DMS79 treated with DMSO at 0.1 percent for 48 hours (cell line): ENCODE results near the gene PIAS3.
A peak's percentile ranks its signal among the peaks of the same experiment; 100 is the strongest.
"Not testable (repeated sequence)": the region's sequence is repeated elsewhere in the genome, so short reads cannot be mapped to it uniquely, and the experiment has no call there.

Source experiments
- DNase-seq: peaks from one replicate; lab custom pipeline; 2025; lab: John Stamatoyannopoulos, UW

PIAS3 gene

DNA sequence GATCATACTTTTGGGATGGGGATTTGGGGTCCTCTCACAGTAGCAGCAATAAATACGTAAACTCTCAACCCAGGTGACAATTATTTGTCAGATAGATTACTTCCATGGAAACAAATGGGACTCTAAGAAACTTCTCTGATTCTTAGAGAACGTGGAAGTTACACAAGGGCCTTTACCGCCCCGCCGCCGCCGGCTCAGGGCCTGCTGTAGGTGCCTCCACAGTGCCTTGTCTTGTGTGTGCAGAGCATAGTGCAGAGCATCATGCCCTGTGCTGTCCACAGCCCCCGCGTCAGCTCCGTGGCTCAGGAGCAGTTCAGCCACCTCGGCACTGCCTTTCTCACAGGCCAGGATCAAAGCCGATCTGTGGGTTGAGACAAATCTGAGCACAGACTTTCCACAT, 15.8 kb upstream of the PIAS3 start:
- no peak for DNase-seq

DNA sequence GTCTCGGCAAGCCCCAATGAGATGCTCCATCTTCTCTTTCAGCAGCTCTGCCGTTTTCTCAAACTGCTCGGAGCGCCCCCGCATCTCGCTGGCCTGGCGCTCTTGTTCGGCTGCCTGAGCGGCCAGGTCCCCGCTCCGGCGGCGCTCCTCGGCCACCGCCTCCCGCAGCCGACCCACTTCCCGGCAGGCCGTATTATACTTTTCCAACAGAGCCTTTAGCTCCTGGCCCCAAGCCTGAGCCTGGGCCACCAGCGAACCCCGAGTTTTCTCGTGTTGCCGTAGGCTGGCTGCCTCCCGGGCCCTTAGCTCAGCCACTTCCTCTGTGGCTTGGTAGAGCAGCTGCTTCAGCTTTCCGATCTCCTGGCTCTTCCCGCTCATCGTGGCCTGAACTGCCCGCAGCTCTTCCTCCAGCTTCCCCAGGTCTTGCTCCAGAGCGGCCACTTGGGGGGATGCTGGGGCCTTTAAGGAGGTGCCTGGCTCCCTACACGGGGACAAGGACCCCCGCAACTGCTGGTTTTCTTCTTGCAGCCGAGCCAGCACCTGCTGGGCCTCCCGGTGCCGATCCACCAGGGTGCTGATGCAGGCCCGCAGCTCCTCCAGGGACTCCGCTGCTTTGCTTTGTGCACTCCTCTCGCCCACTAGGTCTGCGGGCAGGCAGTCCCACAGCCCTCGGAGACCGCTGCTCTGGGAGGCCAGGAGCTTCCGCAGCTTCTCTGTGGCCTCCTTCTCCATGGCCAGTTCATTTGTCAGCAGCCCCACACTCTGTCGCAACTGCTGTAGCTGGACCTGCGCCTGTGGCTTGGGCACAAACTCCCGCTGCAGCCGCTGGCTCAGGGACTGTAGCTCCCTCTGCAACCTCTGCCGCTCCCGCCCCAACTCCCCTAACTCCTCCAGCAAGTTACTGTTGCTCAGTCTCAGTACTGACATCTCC, 13.4 kb upstream of the PIAS3 start:
- DNase-seq: no peak

DNA sequence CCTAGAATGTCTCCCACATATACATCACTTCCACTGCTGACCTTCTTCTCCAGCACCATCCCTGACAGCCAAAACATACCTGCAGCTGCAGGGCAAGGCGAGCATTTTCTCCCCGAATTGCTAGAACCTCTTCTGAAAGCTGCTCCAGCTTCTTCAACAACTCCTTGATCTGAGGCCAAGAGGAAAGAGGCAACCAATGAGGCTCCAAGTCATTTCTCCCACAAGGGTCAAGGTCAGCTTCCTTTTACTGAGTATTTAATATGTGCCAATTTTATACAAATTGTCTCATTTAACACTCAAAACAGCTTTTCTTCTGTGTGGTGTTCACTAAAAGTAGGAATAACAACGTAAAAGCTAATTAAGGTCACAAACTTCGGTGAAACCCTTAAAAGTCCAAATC, 9.4 kb upstream of the PIAS3 start:
- DNase-seq: no peak

DNA sequence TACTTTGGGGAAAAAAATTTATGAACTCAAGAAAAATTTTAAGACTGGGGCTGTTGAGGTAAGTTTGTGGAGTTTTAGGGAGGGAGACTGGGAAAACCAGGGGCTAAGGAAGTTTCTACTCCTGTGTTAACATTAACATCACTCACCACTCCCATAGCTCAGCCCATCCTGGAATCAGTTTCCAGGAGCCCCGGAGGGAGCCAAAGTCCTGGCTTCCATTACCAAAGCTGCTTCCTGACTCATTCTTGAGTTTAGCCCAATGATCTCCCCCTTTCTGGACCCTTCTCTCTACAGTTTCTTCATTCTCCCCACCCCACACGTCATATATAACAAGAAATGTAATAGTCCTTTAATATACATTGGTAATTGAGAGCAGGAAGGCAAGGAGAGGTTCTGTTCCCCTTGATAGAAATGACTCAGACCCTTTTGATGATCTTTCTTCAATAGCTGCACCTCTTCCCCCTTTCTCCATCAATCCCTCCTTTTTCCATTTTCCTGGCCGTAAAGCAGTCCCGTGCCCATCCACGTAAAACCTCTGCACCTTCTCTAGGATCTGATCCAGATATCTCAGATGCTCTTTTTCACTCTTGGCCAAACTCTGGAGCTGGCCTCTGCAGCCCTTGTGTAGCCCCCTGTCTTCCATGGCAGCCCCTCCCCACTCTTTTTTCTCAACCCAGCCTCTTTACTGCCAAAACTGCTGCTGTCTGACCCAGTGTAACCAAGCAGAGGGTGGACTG, 4.6 kb upstream of the PIAS3 start:
- no peak for DNase-seq

DNA sequence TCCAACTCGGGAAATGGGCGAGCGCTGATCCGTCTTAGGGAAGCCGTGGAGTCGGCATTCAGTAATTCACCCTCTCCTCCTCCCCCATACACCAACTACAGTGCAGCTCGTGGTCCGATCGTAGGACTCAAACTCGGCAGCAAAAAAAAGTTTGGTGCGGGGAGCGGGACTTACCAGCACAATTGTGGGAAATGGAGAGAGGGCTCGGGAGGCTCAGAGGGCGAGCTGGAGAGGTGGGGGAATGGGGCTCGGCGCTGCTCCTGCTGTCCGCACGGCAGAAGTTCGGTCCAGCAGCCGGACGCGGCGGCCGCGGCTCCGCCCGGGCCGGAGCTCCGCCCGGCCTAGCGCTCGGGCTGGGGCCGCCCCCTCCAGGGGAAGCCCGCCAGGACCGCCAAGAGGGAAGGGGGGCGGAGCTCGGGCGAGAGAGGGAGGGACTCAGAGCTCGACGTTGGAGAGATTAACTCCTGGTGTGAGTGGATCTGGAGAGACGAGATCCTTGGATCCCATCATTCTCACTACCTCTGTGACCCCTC, 676 bp upstream of the PIAS3 start:
- peak; percentile 79 for DNase-seq

DNA sequence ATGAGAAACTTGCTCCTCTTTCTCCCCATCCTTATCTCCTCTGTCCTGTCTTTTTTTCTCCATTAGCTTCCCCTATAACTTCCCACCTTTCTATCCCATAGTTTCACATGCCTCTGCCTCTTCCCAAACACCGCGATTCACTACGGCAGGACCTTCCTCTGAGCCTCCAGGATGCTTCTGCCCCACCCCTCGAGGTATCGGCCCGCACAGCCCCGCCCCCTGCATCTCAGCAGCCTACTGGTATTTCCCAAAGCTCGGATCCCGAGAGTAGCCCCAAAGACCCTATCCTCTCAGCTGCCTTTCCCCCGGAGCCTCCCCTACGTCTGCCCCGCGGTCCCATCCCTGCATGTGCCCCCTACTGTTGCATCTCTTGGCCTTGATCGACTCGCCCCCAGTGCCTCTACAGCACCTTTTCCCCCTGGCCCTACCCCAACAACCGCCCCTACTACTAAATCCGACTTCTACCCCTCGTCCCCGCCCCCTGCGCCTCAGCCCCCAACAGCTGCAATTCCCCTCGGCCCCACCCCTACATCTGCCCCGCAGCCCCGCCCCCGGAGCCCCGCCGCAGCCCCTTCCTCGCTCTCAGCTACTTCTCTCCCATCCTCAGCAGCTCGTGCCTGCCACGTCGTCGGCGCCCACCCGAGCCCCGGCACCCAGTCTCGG, 512 bp downstream of the PIAS3 start:
- peak; percentile 76 for DNase-seq

DNA sequence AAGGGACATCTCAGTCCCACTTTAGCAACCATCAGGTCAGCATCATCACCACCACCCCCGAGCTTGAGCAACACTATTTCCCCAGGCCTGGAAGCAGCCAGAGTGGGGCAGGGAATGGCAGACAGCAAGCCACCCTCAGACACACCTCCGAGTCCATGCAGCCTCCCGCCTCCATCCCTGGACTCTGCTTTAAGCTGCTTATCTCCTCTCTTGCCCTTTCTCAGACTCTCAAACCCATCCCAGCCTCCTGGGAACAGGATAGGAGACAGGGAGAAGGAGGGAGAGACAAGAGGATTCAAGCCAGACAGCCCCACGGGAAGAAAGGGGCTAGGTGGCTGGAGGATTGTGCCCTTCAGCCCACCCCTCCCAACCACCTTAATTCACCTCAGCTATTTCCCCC, 1.7 kb downstream of the PIAS3 start:
- no peak for DNase-seq

DNA sequence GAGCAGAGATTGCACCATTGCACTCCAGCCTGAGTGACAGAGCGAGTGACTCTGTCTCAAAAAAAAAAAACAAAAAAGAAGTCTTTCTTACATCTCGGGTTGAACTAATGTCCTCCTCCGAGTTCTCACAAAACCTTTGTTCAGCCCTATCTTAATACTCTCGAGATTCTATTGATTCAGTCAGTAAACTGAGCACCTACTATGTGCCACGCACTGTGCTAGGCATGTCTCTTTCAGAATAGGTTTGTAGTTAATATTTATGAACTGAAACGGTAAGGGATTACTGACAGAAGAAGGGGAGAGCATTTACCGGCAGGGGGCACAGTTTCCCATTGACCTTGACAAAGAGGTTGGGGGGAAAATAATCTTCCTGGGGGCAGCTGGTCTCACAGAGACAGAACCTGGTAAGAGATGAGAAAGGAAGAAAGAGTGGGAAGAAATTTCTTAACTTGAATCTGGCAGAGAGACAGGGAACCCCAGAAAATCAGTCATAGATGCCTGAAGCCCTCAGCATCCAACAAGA, 3.4 kb downstream of the PIAS3 start:
- DNase-seq: no peak

DNA sequence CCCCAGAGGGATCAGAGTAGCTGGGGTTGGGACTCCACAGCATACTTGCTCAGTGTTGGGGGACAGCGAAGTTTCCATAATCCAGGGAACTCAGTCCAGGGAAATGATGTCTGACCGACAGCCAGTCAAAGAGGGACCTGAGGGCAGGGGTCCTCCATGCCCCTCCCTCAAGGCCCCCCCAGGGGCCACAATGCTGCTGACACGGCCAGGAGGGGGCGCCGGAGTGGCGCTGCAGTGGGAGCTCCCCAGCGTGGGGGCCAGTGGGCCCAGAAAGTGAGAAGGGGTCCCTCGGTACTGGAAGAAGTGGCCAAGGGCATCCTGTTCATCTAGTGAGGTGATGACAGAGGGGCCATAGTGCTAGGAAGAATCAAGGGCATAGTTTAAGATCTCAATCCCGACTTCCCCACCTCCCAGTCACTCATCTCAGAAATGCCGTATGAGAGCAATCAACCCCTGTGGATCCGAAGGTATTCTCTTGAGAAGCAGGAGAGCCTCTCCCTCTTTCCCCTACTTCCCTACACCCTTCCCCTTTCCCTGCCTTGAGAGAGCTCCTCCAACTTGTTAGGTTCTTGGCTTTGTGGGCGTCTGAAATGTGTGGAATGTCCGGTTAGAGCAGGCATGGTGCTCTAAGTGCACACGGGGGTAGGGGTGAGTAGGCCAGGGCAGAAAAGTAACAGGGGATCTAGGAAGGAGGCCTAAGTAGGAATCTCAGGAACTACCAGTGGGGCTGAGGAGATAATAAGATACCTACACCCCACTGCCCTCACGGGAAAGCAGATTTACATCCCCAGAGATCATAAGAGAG, 9.3 kb downstream of the PIAS3 start:
- no peak for DNase-seq

DNA sequence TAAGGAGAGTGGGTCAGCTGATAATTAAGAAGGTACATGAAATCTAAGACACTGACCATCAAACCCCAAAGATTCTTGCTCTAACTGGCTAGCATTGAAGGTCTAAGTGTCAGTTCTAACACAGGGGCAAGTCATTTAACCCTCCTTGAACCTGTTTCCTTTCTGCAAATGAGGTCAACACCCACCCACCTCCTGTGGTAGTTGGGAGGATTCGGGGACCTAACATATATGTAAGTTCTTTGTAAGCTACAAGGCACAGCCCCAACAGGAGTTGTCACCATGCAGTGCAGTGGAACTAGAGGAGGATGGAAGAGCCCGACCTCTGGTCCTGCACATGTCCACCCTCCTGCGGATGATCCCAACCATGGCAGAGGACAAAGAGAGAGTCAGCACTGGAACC, 11.1 kb downstream of the PIAS3 start:
- DNase-seq: no peak

DNA sequence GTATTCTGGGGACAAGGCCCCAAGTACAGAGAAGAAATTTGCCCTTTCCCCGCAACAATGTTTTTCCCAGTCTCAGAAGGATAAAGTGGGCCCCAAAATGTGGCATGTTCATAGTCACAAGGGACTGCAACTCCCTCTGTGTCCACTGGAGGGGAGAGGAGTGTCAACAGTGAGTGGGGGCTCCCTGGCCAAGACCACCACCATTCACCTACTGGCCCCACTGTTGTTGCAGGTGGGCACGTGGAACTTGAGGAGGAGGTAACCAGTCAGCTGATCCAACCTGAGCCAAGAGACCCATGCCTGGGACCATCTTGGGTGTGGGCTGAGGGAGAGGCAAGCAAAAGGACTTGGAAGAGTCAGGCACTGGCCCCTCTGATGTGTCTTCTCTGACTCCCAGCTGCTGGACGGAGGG, 12.7 kb downstream of the PIAS3 start:
- DNase-seq: no peak

DNA sequence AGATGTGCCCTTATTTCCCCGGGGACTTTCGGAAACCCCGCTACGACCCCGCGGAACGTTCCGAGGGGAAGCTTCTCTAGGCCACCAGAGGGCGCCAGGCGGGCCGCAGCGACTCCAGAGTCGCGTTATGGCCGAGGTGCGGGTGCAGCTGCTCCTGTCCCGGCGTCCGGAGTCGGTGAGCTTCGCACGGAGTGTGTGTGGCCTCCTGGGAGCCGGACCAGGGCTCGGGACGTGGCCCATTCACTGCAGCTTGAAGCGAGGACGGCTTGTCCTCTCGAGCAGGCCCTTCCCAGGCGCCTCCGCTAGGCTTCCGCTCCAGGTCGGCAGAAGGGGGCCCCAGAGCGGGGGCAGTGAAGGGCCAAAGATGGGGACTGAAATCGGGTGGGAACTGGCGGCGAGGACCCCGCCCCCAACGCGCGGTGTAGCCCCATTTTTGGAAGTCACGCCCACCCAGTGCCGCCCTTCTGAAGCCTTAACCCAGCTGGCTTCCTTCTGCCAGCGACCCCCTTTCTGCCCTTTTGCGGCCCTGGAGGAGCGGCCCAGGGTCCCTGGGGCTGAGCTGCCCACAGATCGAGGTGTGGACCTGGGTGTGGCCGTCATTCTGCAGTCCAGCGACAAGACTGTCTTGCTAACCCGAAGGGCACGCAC, 13.2 kb downstream of the PIAS3 start, which contains the start of gene NUDT17:
Gene NUDT17, plus strand, starts transcription at position 117 of the 648 bp plus-strand sequence. Its CDS starts 11 bp downstream, at position 128.
- peak; percentile 51 for DNase-seq

DNA sequence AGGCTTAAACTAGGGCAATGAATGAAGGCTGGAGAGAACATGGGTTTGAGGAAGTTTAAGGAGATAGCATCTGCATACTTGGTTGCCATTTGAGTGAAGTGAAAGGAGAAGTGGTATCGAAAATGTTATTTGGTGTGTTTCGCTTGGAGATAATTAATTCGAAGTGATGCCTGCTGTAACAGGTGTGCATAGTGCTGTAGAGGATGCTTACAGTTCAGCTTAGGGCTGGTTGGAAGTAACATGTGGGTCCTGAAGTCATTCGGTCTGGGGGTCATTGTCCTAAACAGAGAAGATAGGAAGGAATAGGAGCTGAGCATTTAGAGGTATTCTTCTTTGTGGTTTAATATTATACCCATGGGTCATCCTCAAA, 13.8 kb downstream of the PIAS3 start:
- DNase-seq: peak; percentile 41

DNA sequence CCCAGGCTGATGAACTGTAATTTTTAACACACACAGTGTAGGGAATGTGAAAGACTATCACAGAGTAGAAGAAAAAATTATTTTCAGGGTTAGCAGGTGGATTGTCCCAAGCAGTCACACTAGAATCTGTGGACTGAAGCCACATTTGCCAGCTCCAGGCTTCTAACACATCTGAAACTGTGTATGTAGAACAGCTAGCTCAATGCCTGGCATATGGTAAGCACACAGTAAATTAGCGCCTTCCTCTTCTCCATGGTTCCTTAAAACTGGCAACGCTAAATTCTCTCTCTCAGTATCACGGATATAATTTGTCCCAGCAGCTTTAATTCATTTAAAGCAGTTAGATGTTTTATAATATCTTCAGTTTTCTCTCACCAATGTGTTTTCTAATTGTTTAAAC, 15.8 kb downstream of the PIAS3 start:
- no peak for DNase-seq

DNA sequence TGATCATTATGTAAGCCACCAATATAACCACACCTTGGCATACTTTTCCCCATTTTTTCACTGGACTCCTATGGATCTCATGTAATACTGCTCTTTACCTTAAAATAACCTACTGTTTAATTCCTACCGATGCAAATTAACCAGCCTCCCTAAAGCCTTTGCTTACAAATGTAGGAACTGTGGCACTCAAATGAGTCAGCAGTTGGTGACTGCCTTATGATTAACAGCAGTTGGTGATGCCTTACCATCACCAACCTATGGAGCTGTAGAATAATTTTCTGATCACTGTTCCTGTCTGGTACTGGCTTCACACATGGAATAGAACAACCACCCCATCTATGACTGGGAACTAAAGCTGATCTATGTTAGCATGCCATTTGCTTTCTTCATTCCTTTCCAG, 21.2 kb downstream of the PIAS3 start:
- no peak for DNase-seq

DNA sequence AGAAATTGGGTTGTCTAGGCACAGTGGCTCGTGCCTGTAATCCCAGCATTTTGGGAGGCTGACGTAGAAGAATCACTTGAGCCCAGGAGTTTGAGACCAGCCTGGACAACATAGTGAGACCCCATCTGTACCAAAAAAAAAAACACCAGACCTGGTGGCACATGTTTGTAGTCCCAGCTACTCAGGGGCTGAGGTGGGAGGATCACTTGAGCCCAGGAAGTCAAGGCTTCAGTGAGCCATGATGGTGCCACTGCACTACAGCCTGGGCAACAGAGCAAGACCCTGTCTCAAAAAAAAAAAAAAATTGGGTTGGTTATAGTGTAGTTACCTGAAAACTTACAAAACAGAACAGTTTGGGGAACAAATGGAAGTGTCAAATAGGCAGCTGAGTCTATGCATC, 28.1 kb downstream of the PIAS3 start:
- not testable (repeated sequence) for DNase-seq

DNA sequence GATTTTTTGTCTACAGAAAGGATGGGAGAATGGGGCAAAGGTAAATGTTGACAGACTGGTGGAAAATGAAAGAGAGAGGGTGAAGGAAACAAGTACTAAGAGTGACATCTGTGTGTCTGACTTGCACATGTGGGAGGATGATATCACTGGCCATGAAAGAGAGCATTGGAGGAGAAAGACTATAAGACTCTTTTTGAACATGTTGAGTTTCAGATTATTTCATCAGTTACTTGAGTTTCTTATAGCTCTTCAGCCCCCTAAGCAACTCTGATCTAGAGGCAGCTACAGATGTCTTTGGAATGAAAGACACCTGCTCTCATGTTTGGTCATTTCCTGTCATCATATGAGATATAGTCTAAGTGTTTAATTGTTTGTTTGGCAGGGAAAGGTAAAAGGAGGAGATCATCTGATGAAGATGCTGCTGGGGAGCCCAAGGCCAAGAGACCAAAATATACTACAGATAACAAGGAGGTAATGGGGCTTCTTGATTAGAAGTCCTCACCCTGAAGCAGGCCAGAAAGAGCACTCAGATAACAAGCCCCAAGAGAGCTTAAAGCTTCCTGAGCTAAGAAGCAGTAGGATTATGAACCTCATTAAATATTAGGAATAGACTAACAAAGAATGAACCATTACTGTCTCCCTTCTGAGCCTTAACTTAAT, 30.4 kb downstream of the PIAS3 start:
- no peak for DNase-seq

DNA sequence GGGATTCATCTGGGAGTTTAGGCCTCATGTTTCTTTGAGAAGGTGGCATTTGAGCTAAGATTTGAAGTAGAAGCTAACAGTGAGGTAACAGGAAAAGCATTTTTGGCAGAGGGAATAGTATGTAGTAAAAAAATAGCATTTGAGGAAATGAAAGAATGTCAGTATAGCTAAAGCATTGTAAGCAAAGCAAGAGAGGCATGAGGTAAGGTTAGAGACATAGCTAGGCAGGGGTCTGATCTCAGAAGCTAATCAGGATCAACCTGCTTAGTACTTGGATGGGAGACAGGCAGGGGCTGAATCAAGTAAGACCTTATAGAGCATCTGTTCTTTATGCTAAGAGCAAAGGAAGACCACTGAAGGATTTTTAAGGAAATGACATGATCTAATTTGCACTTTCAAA, 30.9 kb downstream of the PIAS3 start:
- DNase-seq: no peak

DNA sequence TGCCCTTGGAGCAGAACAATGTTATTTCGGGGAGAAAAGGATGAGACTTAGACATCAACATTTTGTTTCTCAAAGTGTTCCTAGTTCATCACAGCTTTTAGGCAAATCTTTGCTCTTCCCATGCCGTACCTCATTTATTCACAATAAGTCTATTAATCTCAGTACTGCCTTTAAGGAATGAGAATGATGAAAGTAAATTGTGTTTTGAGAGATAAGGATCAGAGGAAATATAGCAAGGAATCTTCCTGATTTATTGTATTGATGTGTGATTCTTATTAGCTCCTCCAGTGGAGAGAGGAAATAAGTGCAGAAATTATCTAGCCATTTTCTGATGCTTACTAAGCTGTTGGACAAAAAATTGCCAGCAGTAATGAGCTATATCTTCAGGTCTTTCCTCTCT, 32.9 kb downstream of the PIAS3 start:
- DNase-seq: no peak

DNA sequence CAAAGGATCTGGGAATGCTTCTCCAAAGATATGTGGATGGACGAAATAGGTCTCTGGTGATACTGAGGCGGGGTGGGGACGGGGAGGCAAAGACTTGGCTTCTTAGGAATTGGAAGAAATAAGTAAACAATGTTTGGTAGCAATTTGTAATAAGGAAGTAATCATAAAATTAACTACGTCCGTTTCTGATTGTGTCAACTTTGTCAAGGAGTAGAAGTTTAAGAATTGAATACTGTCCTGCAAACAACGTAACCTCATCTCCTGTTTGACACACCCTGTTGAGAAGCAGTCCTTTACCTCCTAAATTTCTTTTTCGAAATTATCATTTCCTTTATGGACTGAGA, 34.4 kb downstream of the PIAS3 start:
- peak; percentile 39 for DNase-seq
